Heart right ventricle (tissue), 16 donors: ENCODE data around the gene ISL2. TPM values are rescaled to one million over a fixed set of nuclear protein-coding genes. Genes with fewer than 3 reads are reported as not detected.

ENCODE experiments used
- ATAC-seq, 8 donors: fragments of 200-7000 bp; cut with Tn5 transposase; one replicate each; pipeline ENCODE4 v1.9.1; 2020; ENCODE audit warnings: mild to moderate bottlenecking in 8 of 8, moderate library complexity in 8 of 8, moderate number of reproducible peaks in 1 of 8
- DNase-seq, 2 donors: peaks; one replicate each; pipeline ENCODE4 v3.0.0-alpha.2; 2020
- H3K27ac ChIP-seq, 10 donors: fragments of 200-600 bp; sonication (generic) in 2 of 10; one replicate each; pipeline versions ENCODE4 v1.5.0 to v1.8.0; 2020 to 2022; ENCODE audit warnings: mild to moderate bottlenecking in 3 of 10
- H3K27me3 ChIP-seq, 7 donors: fragments of 200-600 bp; one replicate each; pipeline ENCODE4 v1.8.0; 2021 to 2022; ENCODE audit warnings: mild to moderate bottlenecking in 2 of 7
- H3K36me3 ChIP-seq, 9 donors: fragments of 200-600 bp; sonication (generic) in 1 of 9; one replicate each; pipeline versions ENCODE4 v1.5.0 to v1.8.0; 2020 to 2022; ENCODE audit warnings: mild to moderate bottlenecking in 2 of 9
- H3K4me1 ChIP-seq, 9 donors: fragments of 200-600 bp; sonication (generic) in 1 of 9; one replicate each; pipeline versions ENCODE4 v1.5.0 to v1.8.0; 2020 to 2022; ENCODE audit warnings: mild to moderate bottlenecking in 4 of 9
- H3K4me3 ChIP-seq, 10 donors: fragments of 200-600 bp; sonication (generic) in 2 of 10; one replicate each; pipeline versions ENCODE4 v1.5.0 to v1.8.0; 2020 to 2022; ENCODE audit warnings: mild to moderate bottlenecking in 7 of 10, moderate library complexity in 2 of 10
- H3K9me3 ChIP-seq, 11 donors: fragments of 200-600 bp in 10 of 11; sonication (generic) in 2 of 11; one replicate each; pipeline versions ENCODE4 v1.5.0 to v1.8.0; 2013 to 2022; ENCODE audit warnings: mild to moderate bottlenecking in 2 of 11, control low read depth in 1 of 11, moderate library complexity in 1 of 11
- CTCF ChIP-seq, 9 donors: fragments of 200-600 bp; sonication (generic) in 2 of 9; IDR thresholded peaks; one replicate each; pipeline versions ENCODE4 v1.5.0 to v1.8.0; 2021 to 2022; ENCODE audit warnings: antibody characterized with exemption in 9 of 9, mild to moderate bottlenecking in 5 of 9, moderate library complexity in 1 of 9
- WGBS, 2 donors: extraction: QIAGEN DNeasy Blood & Tissue Kit; methylation state at CpG; one replicate each; pipeline ENCODE4 v1.1.7; 2013; ENCODE audit warnings: inconsistent platforms in 1 of 2; 5-methylcytosine and 5-hydroxymethylcytosine counted together
- intact Hi-C, 10 donors: fragments of 100-400 bp; cut with DNase I; formaldehyde crosslinking; loops; one replicate each; pipeline versions ENCODE4 v1.11.1 to v1.14.2; 2022
- polyA plus RNA-seq, 2 donors: library from polyadenylated mRNA; stranded (reverse); fragments of 200-250 nt; gene quantifications; one replicate each; pipeline ENCODE4 v1.2.3, GENCODE V29; 2013
- total RNA-seq, 10 donors: library from RNA; stranded (reverse); fragmentation: NEBNext Ultra II Directional in 3 of 10; extraction: Animal tissue kit (Norgen Biotek cat#: 25700) in 3 of 10; gene quantifications; one replicate each; pipeline versions ENCODE4 v1.2.1 to v1.2.4, GENCODE V29; 2021 to 2023
- donor health status: Arrhythmogenic right ventricular cardiomyopathy.
- donor health status: ischemic (EF 13 %, LVEDD 7.1; RV severe dilation, severe dysfunction).
- donor health status: healthy with polysubstance abuse.
- donor health status: DM: no; HTN: yes; CAD: no.
- donor health status: DM: no; HTN: no; CAD: no.
- donor health status: ischemic (EF 25% LVEDD 6.9; RV normal size, moderate dysfunction).
- donor health status: ischemic (EF 25% LVEDD 5.7; RV mildly dilated, moderate dysfunction).
- donor health status: healthy.
- donor health status: DM: yes; HTN: yes; CAD: no.
- donor health status: Ischemic cardiomyopathy.
- donor health status: ischemic (EF 35%, LVEDD 5.7; RV mildly dilated, moderate dysfunction).
- donor health status: nonischemic (EF 11% LVEDD 7.7; RV severe dilation, severe dysfunction).
- donor health status: DM: yes; HTN: yes; CAD: no.
- donor health status: PGD.
- donor health status: ischemic (EF 29% LVEDD 5.4; RV normal size, mild dysfunction).
- donor health status: nonischemic (EF 23%, LVEDD 6.1; RV moderate dilation, normal function).

ISL2 gene
- total and polyA plus RNA-seq, 12 donors: 0.16 TPM; not detected in 11

DNA sequence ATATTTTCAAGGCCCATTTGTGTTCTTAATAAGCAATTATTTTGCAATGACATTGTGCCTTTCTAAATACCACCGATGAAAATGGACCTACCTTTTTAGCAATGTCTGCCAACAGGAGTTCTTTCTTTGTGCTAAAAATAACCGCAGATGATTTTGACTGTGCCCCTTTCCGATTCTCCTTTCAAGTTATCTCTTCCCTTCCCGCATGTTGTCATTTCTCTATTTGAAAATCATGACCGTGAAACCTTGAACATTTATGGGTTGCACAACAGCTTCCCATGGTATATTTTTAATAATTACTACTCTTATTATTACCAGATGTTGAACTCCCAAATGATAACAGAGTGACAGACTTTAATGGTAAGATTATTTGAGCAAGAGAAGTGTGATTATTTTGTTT is 15.0 kb upstream of the ISL2 start:
- peak in 2 of 8 donors; percentile 63 to 64 for ATAC-seq
- WGBS, 2 donors: 32 to 51% methylated on average over 5 of the region's 5 CpGs
- H3K27me3 ChIP-seq: peaks cover 0 to 58% (median 16%) of the 10 kb centered on the region in 7 donors

GRCh38 chr15:76324066-76324465 is 12.5 kb upstream of the ISL2 start:
- ATAC-seq (no peak), DNase-seq (no peak)
- Histone ChIP-seq H3K9me3 (no peaks in the 10 kb centered on the region), H3K27ac (no peak overlapping the region), H3K36me3 (no peaks in the 10 kb centered on the region), H3K27me3 (peaks cover 0 to 77% (median 16%) of the 10 kb centered on the region in 7 donors), H3K4me3 (no peak overlapping the region), H3K4me1 (peaks cover 0 to 21% (median 3%) of the 10 kb centered on the region in 9 donors)
- intact Hi-C loops: no loop called here
- no peak for TF ChIP-seq CTCF (IDR thresholded peaks at IDR 0.05)
- whole genome bisulfite sequencing, 2 donors: 67 to 69% methylated on average over 3 of the region's 3 CpGs

More for the DNA sequence above, 15.0 kb upstream of the ISL2 start:
- H3K4me1 ChIP-seq: peaks cover 0 to 8% (median 0%) of the 10 kb centered on the region in 9 donors
- TF ChIP-seq CTCF (IDR thresholded peaks at IDR 0.05): no peak
- H3K9me3 ChIP-seq: no peaks in the 10 kb centered on the region
- no peak overlapping the region for H3K27ac ChIP-seq
- intact Hi-C loops: no loop called here
- H3K36me3 ChIP-seq: no peaks in the 10 kb centered on the region
- no peak for DNase-seq
- H3K4me3 ChIP-seq: no peak overlapping the region

- Histone ChIP-seq H3K9me3 (no peaks in the 10 kb centered on the region), H3K4me3 (no peak overlapping the region), H3K4me1 (peaks cover 0 to 21% (median 4%) of the 10 kb centered on the region in 9 donors), H3K36me3 (no peaks in the 10 kb centered on the region), H3K27ac (no peak overlapping the region), H3K27me3 (peaks cover 0 to 87% (median 16%) of the 10 kb centered on the region in 7 donors)
- DNase-seq: no peak
- WGBS, 2 donors: 70 to 76% methylated on average over 2 of the region's 2 CpGs
- TF ChIP-seq CTCF (IDR thresholded peaks at IDR 0.05): no peak
- intact Hi-C loops: loop anchor here in 4 of 10 donors (5.0 kb wide), 3 partner anchors 88 to 138 kb away; no protein-coding TSS in a partner anchor
- no peak for ATAC-seq
Observed at GRCh38 chr15:76325704-76326103, 10.9 kb upstream of the ISL2 start.

DNA sequence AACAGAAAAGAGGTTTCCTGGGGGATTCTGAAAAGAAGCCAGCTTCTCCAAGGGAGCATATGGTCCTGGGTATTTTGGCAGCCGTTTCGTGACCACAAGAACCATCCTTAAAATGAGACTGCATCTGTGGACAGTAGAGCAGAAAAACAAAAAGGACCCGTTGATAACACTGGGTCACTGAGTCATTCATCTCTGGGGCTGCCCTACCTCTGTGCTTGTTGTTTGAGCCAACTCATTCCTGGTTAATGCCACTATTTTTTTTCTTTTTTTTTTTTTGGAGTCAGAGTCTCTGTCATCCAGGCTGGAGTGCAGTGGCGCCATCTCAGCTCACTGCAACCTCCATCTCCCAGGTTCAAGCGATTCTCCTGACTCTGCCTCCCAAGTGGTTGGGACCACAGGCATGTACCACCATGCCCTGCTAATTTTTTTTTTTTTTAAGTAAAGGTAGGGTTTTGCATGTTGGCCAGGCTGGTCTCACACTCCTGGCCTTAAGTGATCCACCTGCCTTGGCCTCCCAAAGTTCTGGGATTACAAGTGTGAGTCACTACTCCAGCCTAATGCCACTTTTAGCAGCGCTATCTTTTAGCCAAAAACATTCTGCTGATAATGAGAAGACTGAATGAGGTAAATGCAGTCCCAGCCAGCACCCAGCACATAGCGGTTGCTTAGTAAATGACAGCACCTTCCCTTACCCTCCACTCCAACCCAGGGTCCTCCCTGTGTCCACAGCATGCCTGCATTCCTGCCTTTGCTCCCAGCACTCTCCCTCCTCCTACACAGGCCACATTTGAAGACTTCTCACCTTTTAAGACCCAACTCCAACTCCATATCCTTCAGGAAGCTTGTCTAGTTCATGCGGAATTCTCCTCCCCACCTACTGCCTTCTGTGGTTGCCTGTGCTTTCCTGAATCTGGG is 9.1 kb upstream of the ISL2 start:
- no peaks in the 10 kb centered on the region for H3K36me3 ChIP-seq
- TF ChIP-seq CTCF (IDR thresholded peaks at IDR 0.05): no peak
- intact Hi-C loops: loop anchor here in 4 of 10 donors (5.0 kb wide), 3 partner anchors 90 to 140 kb away; no protein-coding TSS in a partner anchor
- no peaks in the 10 kb centered on the region for H3K9me3 ChIP-seq
- no peak overlapping the region for H3K4me3 ChIP-seq
- WGBS, 2 donors: 69 to 75% methylated on average over 8 of the region's 8 CpGs
- ATAC-seq: peak in 7 of 8 donors; percentile 56 to 93 (median 91)
- H3K27me3 ChIP-seq: peaks cover 0 to 78% (median 23%) of the 10 kb centered on the region in 7 donors
- no peak for DNase-seq
- peaks cover 0 to 15% (median 4%) of the 10 kb centered on the region in 9 donors for H3K4me1 ChIP-seq
- H3K27ac ChIP-seq: peak overlapping the region in 4 of 10 donors; percentile 22 to 59 (median 35)
